ENCODE data around the gene TEKT5.

Gene TEKT5

DNA sequence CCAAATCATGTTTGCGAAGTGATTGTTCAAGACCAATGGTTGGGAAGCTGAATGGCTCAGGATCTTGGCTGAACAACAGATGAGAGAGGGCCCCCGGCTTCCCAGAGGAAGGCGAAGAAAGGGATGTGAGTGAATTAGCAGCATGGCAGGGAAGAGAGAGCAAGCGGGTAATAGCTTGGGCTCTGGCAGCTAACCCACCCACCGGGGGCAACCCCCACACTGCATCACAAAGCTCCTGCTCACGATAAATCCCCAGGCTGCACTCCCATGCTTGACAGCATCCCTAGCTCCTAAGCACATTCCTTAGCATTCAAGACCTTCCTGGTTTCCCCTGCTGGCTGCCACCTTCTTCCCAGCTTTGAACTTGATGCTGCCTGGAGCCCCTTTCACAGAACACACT lies 88.1 kb downstream of the TEKT5 start:
- WGBS, result 44% methylated on average over 6 of the region's 6 CpGs
- H3K36me3 ChIP-seq (ENCODE audit: insufficient read depth, low read length), result no peaks in the 10 kb centered on the region
- no peaks in the 10 kb centered on the region for H3K27me3 ChIP-seq (ENCODE audit: insufficient read depth, low read length)
- no peaks in the 10 kb centered on the region for H3K9me3 ChIP-seq (ENCODE audit: insufficient read depth, low read depth, low read length)
- no peak overlapping the region for H3K9ac ChIP-seq (ENCODE audit: low read depth, low read length)
- 0 out of 2 replicates have a peak, but pooled peaks cover 5% of the 10 kb centered on the region for H3K4me1 ChIP-seq (ENCODE audit: insufficient read depth, low read length)
- no peak overlapping the region for H3K27ac ChIP-seq (ENCODE audit: low read depth, low read length)
- H3K4me3 ChIP-seq (ENCODE audit: low read length), result no peak overlapping the region

DNA sequence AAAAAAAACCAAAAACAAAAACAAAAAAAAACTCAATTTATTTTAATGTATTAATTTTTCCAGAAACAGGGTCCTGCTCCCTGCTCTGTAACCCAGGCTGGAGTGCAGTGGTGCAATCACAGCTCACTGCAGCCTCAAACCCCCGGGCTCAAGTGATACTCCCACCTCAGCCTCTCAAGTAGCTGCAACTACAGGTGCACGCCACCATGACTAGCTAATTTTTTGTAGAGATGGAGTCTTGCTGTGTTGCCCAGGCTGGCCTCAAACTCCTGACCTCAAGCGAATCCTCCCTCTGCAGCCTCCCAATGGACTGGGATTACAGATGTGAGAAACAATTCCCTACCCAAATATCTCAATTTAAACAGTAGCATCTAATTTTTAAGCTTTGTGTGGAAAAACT lies 89.1 kb downstream of the TEKT5 start:
- Histone ChIP-seq H3K9me3 (ENCODE audit: insufficient read depth, low read depth, low read length) (no peaks in the 10 kb centered on the region), H3K36me3 (ENCODE audit: insufficient read depth, low read length) (no peaks in the 10 kb centered on the region), H3K4me3 (ENCODE audit: low read length) (no peak overlapping the region), H3K9ac (ENCODE audit: low read depth, low read length) (no peak overlapping the region), H3K27ac (ENCODE audit: low read depth, low read length) (no peak overlapping the region), H3K4me1 (ENCODE audit: insufficient read depth, low read length) (0 out of 2 replicates have a peak, but pooled peaks cover 5% of the 10 kb centered on the region), H3K27me3 (ENCODE audit: insufficient read depth, low read length) (no peaks in the 10 kb centered on the region)
- 96% methylated on average over 3 of the region's 3 CpGs for WGBS

DNA sequence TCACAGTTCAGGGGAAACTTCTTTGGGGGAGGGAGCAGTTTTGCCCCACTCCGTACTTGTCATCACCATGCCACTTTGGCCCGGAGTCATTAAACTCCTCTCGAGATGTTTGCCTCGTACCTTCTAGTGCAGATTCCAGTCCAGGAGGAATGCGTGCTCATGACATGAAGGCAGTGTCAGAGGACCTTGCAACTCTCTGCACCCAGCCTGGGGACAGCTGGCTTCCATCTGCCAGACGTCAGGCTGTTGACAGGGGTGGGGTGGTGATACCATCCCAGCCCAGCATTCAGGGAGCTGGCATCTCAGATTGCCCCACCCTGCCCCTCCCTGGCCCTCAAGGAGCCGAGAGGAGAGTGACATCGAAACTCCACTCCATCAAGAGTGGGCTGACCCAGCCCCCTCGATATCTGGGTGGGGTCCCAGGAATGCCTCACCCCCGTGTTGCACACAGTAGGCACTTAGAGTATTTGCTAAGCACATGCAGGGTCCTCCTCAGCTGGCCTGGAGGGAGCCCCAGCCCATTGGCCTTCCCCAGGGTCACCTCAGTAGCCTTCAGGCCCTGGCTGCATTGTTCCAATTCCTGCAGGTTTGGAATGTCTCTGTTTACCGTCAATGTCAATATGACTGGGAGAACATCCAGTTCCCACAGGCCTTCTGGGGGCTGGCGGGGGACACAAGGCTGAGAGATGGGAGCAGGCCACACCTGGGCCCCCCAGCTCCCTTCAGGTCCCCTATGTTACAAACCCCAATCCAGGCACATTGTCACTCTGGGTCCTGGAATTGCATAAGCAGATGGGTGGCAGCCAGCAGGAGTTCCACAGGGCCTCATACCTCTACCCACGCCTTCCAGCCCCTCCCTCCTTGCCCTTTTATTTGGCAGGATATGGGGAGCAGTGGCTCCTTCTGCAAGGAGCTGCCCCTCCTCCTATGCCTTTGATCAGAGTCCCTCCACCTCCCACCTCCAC lies 93.0 kb downstream of the TEKT5 start:
- Histone ChIP-seq H3K9ac (ENCODE audit: low read depth, low read length) (no peak overlapping the region), H3K27ac (ENCODE audit: low read depth, low read length) (no peak overlapping the region), H3K4me1 (ENCODE audit: insufficient read depth, low read length) (no peaks in the 10 kb centered on the region), H3K9me3 (ENCODE audit: insufficient read depth, low read depth, low read length) (no peaks in the 10 kb centered on the region), H3K27me3 (ENCODE audit: insufficient read depth, low read length) (no peaks in the 10 kb centered on the region), H3K36me3 (ENCODE audit: insufficient read depth, low read length) (no peaks in the 10 kb centered on the region), H3K4me3 (ENCODE audit: low read length) (no peak overlapping the region)
- WGBS, result 85% methylated on average over 13 of the region's 13 CpGs

DNA sequence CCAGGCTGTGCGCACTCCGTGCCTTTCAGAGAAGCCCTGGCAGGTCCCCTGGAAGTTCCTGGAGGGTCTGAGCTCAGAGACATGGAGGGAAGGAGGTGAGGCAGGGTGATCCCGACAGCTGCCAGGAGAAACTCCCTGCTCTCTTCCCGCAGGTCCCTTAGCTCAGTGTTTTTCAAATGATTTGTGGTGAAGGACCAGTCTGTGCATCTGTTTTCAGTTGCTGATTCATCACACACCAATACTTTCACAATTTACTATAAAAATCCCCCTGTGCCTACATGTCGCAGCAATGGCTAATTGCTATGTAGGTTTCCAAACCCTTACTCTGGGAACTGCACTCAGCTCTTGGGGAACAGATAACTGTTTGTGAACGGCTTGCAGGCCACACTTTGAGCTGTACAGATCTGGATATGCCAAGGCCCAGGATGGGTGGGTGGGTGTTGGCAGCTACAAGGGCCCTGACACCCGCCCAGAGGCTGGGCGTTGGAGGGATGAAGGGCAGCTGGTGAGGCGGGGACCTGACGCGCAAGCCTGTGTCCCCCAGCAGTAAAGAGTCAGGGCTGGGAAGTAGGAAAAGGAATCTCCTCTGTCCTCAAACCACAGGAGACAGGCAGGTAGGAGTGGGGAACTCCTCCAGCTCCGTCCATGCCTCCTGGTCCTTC lies 93.8 kb downstream of the TEKT5 start:
- 89% methylated on average over 12 of the region's 12 CpGs for WGBS
- Histone ChIP-seq H3K4me1 (ENCODE audit: insufficient read depth, low read length) (no peaks in the 10 kb centered on the region), H3K27me3 (ENCODE audit: insufficient read depth, low read length) (no peaks in the 10 kb centered on the region), H3K36me3 (ENCODE audit: insufficient read depth, low read length) (no peaks in the 10 kb centered on the region), H3K9me3 (ENCODE audit: insufficient read depth, low read depth, low read length) (no peaks in the 10 kb centered on the region), H3K9ac (ENCODE audit: low read depth, low read length) (no peak overlapping the region), H3K4me3 (ENCODE audit: low read length) (no peak overlapping the region), H3K27ac (ENCODE audit: low read depth, low read length) (no peak overlapping the region)

DNA sequence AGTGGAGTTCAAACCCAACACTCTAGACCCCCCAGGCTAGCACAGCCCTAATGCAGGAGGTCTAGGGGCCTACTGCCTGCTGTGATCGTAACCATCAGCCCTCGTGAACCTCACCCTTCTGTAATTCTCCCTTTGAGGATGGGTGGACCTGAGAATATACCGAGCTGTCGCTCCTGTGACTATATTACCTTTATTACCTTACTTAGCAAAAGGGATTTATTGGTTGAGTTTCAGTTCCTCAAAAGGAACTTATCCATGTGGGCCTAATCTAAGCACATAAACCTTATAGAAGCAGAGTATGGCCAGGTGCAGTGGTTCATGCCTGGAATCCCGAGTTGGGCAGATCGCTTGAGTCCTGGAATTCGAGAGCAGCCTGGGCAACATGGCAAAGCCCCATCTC lies 95.1 kb downstream of the TEKT5 start:
- Histone ChIP-seq H3K36me3 (ENCODE audit: insufficient read depth, low read length) (no peaks in the 10 kb centered on the region), H3K4me1 (ENCODE audit: insufficient read depth, low read length) (no peaks in the 10 kb centered on the region), H3K9ac (ENCODE audit: low read depth, low read length) (no peak overlapping the region), H3K4me3 (ENCODE audit: low read length) (no peak overlapping the region), H3K9me3 (ENCODE audit: insufficient read depth, low read depth, low read length) (no peaks in the 10 kb centered on the region), H3K27me3 (ENCODE audit: insufficient read depth, low read length) (no peaks in the 10 kb centered on the region), H3K27ac (ENCODE audit: low read depth, low read length) (no peak overlapping the region)
- whole genome bisulfite sequencing, result 93% methylated on average over 5 of the region's 7 CpGs

DNA sequence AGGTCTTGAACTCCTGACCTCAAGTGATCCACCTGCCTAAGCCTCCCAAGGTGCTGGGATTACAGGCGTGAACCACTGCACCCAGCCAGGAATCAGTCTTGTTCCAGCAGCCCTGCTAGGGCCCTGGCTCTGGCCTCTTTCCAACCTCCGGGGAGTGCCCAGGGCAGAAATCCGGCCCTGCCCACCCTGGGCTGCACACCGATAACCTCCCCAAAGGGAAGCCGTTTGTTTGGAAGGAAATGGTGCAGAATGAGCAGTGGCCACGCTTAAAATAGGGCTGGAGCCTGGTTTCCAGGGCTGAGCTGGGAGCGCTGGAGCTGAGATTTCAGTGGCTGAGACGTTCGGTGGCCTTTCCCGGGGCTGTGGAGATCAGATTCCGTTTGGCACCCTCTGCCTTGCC lies 96.6 kb downstream of the TEKT5 start:
- Histone ChIP-seq H3K27ac (ENCODE audit: low read depth, low read length) (no peak overlapping the region), H3K27me3 (ENCODE audit: insufficient read depth, low read length) (no peaks in the 10 kb centered on the region), H3K9me3 (ENCODE audit: insufficient read depth, low read depth, low read length) (no peaks in the 10 kb centered on the region), H3K36me3 (ENCODE audit: insufficient read depth, low read length) (no peaks in the 10 kb centered on the region), H3K4me3 (ENCODE audit: low read length) (no peak overlapping the region), H3K9ac (ENCODE audit: low read depth, low read length) (no peak overlapping the region), H3K4me1 (ENCODE audit: insufficient read depth, low read length) (no peaks in the 10 kb centered on the region)
- 90% methylated on average over 11 of the region's 11 CpGs for WGBS

DNA sequence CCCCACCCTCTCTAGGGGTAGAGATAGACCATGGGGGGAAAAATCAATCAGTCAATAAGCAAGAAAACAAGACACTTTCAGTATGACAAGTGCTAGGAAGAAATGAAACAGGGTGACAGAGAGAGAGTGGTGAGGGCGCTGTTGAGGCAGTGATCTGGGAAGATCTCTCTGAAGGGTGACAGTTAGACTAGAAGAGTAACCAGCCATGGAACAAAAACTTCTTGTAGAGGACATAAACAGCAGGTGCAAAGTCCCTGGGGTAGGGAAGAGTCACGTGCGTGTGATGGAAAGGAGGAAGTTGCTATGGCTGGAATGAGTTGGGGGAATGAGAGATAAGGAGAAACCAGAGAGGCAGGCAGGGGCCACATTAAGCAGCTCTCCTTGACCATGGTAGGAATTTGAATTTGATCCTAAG lies 97.5 kb downstream of the TEKT5 start:
- H3K4me1 ChIP-seq (ENCODE audit: insufficient read depth, low read length), result no peaks in the 10 kb centered on the region
- WGBS, result 86% methylated on average over 3 of the region's 3 CpGs
- no peak overlapping the region for H3K4me3 ChIP-seq (ENCODE audit: low read length)

DNA sequence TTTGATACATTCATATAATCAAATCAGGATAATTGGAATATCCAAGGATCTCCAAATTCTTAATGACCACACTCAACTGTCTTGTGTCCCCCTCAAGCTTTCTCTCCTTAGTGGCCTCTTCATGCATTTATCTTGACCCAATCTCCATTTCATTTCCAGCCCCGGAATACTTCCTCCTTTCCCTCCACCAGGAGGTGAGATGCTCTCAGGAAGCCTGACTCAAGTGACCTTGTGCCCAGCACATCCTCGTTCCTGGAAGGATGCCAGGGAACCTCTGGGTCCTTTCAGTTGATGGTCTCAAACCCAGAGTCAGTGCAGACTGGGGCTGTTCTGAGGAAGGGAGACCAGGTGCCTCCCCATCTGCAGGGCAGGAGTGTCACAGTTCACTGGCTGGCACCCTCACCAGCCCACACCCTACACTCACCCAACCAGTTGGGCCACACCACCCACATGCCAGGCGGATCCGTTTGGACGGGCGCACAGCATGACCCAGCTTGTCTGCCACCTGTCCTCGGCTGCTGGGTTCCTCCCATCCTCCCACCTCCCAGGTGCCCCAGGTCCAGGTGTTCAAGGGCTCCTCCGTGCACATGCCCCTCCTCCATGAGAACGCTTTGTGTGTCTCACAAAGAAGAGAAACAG lies 100.3 kb downstream of the TEKT5 start:
- H3K27ac ChIP-seq (ENCODE audit: low read depth, low read length), result no peak overlapping the region
- no peaks in the 10 kb centered on the region for H3K9me3 ChIP-seq (ENCODE audit: insufficient read depth, low read depth, low read length)
- no peaks in the 10 kb centered on the region for H3K36me3 ChIP-seq (ENCODE audit: insufficient read depth, low read length)
- H3K9ac ChIP-seq (ENCODE audit: low read depth, low read length), result no peak overlapping the region
- H3K4me1 ChIP-seq (ENCODE audit: insufficient read depth, low read length), result no peaks in the 10 kb centered on the region; the same call in 1 of the 2 replicates
- 89% methylated on average over 9 of the region's 9 CpGs for WGBS
- H3K27me3 ChIP-seq (ENCODE audit: insufficient read depth, low read length), result no peaks in the 10 kb centered on the region
- no peak overlapping the region for H3K4me3 ChIP-seq (ENCODE audit: low read length)

More for the DNA sequence above, 97.5 kb downstream of the TEKT5 start:
- H3K27me3 ChIP-seq (ENCODE audit: insufficient read depth, low read length), result no peaks in the 10 kb centered on the region
- no peaks in the 10 kb centered on the region for H3K9me3 ChIP-seq (ENCODE audit: insufficient read depth, low read depth, low read length)
- H3K27ac ChIP-seq (ENCODE audit: low read depth, low read length), result no peak overlapping the region
- no peaks in the 10 kb centered on the region for H3K36me3 ChIP-seq (ENCODE audit: insufficient read depth, low read length)
- H3K9ac ChIP-seq (ENCODE audit: low read depth, low read length), result no peak overlapping the region

DNA sequence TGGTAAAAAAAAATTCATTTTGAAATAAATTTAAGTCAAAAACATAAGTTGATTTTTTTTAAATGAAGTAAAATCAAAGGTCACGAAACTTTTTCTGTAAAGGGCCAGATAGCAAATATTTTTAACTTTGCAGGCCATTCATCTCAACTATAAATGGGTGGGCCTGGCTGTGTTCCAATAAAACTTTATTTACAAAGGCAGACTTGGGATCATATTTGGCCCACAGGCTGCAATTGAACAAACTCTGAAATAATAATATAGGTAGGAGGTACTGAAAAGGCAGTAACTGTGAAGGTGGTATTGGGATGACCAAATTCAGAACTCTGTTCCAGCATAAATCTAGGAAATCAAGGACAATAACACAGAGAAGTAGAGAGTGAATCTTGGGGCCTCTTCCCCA lies 102.1 kb downstream of the TEKT5 start:
- WGBS, result no CpG with 5 or more reads among the region's 1 CpG

DNA sequence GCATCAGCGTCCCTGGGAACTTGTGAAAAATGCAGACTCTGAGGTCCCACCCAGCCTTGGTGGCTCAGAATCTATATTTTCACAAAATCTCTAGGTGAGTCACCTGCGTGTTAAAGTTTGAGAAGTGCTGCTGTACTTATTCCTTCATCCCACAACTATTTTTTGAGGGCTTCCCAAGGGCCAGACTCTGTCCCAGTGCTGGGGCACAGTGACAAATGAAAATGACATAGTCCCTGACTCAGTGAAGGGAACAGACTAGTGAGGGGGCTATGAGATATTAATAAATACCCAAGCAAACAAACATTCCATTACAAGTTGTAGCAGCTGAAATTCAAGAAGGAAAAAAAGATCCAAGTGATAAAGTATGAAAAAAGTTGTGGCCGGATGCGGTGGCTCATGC lies 104.4 kb downstream of the TEKT5 start:
- Histone ChIP-seq H3K9ac (ENCODE audit: low read depth, low read length) (no peak overlapping the region), H3K27me3 (ENCODE audit: insufficient read depth, low read length) (no peaks in the 10 kb centered on the region), H3K36me3 (ENCODE audit: insufficient read depth, low read length) (no peaks in the 10 kb centered on the region), H3K27ac (ENCODE audit: low read depth, low read length) (no peak overlapping the region), H3K9me3 (ENCODE audit: insufficient read depth, low read depth, low read length) (no peaks in the 10 kb centered on the region), H3K4me1 (ENCODE audit: insufficient read depth, low read length) (peaks cover 5% of the 10 kb centered on the region; the same call in 1 of the 2 replicates), H3K4me3 (ENCODE audit: low read length) (no peak overlapping the region)
- WGBS, result 92% methylated on average over 4 of the region's 4 CpGs

More for the DNA sequence above, 102.1 kb downstream of the TEKT5 start:
- no peak overlapping the region for H3K9ac ChIP-seq (ENCODE audit: low read depth, low read length)
- no peaks in the 10 kb centered on the region for H3K9me3 ChIP-seq (ENCODE audit: insufficient read depth, low read depth, low read length)
- peaks cover 5% of the 10 kb centered on the region; the same call in 1 of the 2 replicates for H3K4me1 ChIP-seq (ENCODE audit: insufficient read depth, low read length)
- H3K36me3 ChIP-seq (ENCODE audit: insufficient read depth, low read length), result no peaks in the 10 kb centered on the region
- no peak overlapping the region for H3K4me3 ChIP-seq (ENCODE audit: low read length)
- H3K27me3 ChIP-seq (ENCODE audit: insufficient read depth, low read length), result no peaks in the 10 kb centered on the region
- no peak overlapping the region for H3K27ac ChIP-seq (ENCODE audit: low read depth, low read length)

DNA sequence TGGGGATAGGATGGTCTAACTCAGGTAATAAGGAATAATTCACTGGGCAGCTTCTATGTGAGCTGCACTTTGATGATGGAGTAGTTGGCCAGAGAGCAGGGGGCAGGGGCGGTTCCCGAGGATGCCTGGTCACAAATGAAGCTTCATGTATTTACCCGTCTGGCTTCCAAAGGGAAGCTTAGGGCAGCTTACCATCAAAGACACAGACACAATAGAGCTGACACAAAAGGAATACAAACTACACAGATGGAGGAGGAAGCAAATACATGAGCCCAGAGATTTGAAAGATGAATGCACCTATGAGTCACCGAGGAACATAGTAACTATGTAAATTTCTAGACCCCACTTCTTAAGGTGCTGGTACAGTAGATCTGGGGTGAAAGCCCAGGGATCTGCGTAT lies 105.6 kb downstream of the TEKT5 start:
- H3K27me3 ChIP-seq (ENCODE audit: insufficient read depth, low read length), result no peaks in the 10 kb centered on the region
- no peaks in the 10 kb centered on the region for H3K36me3 ChIP-seq (ENCODE audit: insufficient read depth, low read length)
- H3K27ac ChIP-seq (ENCODE audit: low read depth, low read length), result no peak overlapping the region
- H3K9ac ChIP-seq (ENCODE audit: low read depth, low read length), result no peak overlapping the region
- H3K4me3 ChIP-seq (ENCODE audit: low read length), result no peak overlapping the region
- 63% methylated on average over 5 of the region's 5 CpGs for WGBS
- no peaks in the 10 kb centered on the region for H3K9me3 ChIP-seq (ENCODE audit: insufficient read depth, low read depth, low read length)
- peaks cover 5% of the 10 kb centered on the region; the same call in 1 of the 2 replicates for H3K4me1 ChIP-seq (ENCODE audit: insufficient read depth, low read length)
